ENCODE data around the gene SHF. TPM values are rescaled to one million over a fixed set of nuclear protein-coding genes. Genes with fewer than 3 reads are reported as not detected.

SHF gene
- total RNA-seq, 1 experiment from 2014 or later: 21.7 TPM

- no CpG with 5 or more reads among the region's 7 CpGs for WGBS (ENCODE audit: extremely low coverage, insufficient read length, low lambda C conversion rate)
- Mint-ChIP-seq H3K4me3 (no peak overlapping the region), H3K9me3 (no peaks in the 10 kb centered on the region), H3K27ac (no peak overlapping the region), H3K4me1 (peaks cover 8 to 11% of the 10 kb centered on the region in 2 experiments), H3K36me3 (ENCODE audit: insufficient read depth in 1 of 3, low read depth in 3 of 3) (peaks cover 0 to 1% (median 0%) of the 10 kb centered on the region in 3 experiments; a peak in 1 of 7 replicates), H3K27me3 (ENCODE audit: low read depth) (peaks cover 82% of the 10 kb centered on the region)
- Histone ChIP-seq H3K27ac (ENCODE audit: insufficient read length, low read depth, low read length) (no peak overlapping the region), H3K9me3 (ENCODE audit: control insufficient read depth, low read depth, low read length) (no peaks in the 10 kb centered on the region), H3K23ac (ENCODE audit: insufficient read length, low read depth, low read length) (no peak overlapping the region), H3K9ac (ENCODE audit: extremely low read depth, insufficient read length, low read length) (no peak overlapping the region), H3K23me2 (ENCODE audit: insufficient read length, low read depth, low read length, poor library complexity, severe bottlenecking) (peaks cover 9% of the 10 kb centered on the region), H2BK120ac (ENCODE audit: low read depth, low read length, poor library complexity, severe bottlenecking) (no peak overlapping the region), H4K5ac (ENCODE audit: insufficient read length, low read depth, low read length) (no peak overlapping the region), H3K14ac (ENCODE audit: insufficient read depth, low read length) (no peak overlapping the region), H3K4me1 (ENCODE audit: insufficient read depth, low read length) (no peaks in the 10 kb centered on the region; the same call in 1 of the 2 replicates), H2BK20ac (ENCODE audit: low read depth, low read length, poor library complexity, severe bottlenecking) (no peak overlapping the region), H3K27me3 (ENCODE audit: insufficient read depth, low read length) (peaks cover 68% of the 10 kb centered on the region), H4K8ac (replicated peaks; ENCODE audit: insufficient read length, low read depth, low read length) (no peak overlapping the region), H3K4ac (ENCODE audit: low read depth, low read length) (no peak overlapping the region), H3T11ph (ENCODE audit: low read length) (no peak overlapping the region), H2BK5ac (ENCODE audit: insufficient read length, low read length) (no peak overlapping the region), H3K79me2 (ENCODE audit: insufficient read depth, low read length) (no peaks in the 10 kb centered on the region), H2AFZ (ENCODE audit: low read length) (no peak overlapping the region), H3K56ac (ENCODE audit: insufficient read length, low read depth, low read length) (no peak overlapping the region), H3K4me2 (ENCODE audit: insufficient read depth, insufficient read length, low read length) (no peak overlapping the region), H4K91ac (ENCODE audit: insufficient read length, low read depth, low read length) (no peak overlapping the region), H3K18ac (ENCODE audit: insufficient read length, low read depth, low read length) (no peak overlapping the region), H4K20me1 (ENCODE audit: control insufficient read depth, insufficient read depth, insufficient read length) (no peaks in the 10 kb centered on the region), H2BK12ac (ENCODE audit: insufficient read length, low read depth, low read length) (no peak overlapping the region), H3K79me1 (ENCODE audit: insufficient read depth, low read depth, low read length, poor library complexity, severe bottlenecking) (no peaks in the 10 kb centered on the region), H2AK5ac (ENCODE audit: insufficient read length, low read length) (no peak overlapping the region), H2BK15ac (ENCODE audit: low read depth, low read length) (no peak overlapping the region)
- TF ChIP-seq CTCF (conservative IDR thresholded peaks at IDR 0.05): no peak
- DNase-seq: no peak
Observed at GRCh38 chr15:45134046-45134445, 53.7 kb downstream of the SHF start.
